Measurements from ENCODE around the gene OLFML2A.
"Not testable (repeated sequence)": the region's sequence is repeated elsewhere in the genome, so short reads cannot be mapped to it uniquely, and the experiment has no call there.

OLFML2A gene

GRCh38 chr9:124776954-124777648 is at the start of gene OLFML2A:
OLFML2A (plus strand) TSS chr9:124777133; CDS start chr9:124777271, 138 bp downstream.
- peak; percentile 11 for DNase-seq

DNA sequence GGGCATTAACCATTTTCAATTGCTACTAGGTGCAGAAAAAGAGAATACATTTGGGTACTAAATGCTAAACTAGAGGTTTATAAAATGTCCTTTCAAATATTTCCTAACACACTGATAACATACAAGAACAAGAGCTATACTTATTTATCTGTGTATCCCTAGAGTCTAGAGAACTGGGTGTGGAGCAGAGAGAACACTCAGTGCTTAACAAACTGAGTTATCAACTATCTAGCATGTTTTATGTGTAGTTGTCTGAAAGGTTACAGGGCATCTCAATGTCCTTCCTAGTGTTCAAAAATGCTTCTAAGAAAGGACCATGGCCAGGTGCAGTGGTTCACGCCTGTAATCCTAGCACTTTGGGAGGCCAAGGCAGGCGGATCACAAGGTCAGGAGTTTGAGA is 46.2 kb upstream of the OLFML2A start:
- DNase-seq = no peak

- no peak for DNase-seq
Observed at GRCh38 chr9:124733964-124734740, 42.8 kb upstream of the OLFML2A start.

DNA sequence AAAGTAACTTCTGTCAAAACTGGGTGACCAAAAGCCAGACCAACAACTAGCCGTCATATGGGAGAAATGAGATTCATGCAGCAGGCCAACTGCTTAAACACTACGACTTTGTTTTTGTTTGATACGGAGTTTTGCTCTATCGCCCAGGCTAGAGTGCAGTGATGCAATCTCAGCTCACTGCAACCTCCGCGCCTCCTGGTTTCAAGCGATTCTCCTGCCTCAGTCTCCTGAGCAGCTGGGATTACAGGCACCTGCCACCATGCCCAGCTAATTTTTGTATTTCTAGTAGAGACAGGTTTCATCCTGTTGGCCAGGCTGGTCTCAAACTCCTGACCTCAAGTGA is 42.2 kb upstream of the OLFML2A start:
- DNase-seq = not testable (repeated sequence)

- DNase-seq = no peak
Observed at GRCh38 chr9:124735121-124735520, 41.8 kb upstream of the OLFML2A start.

- DNase-seq = not testable (repeated sequence)
Observed at GRCh38 chr9:124738075-124738474, 38.9 kb upstream of the OLFML2A start.

DNA sequence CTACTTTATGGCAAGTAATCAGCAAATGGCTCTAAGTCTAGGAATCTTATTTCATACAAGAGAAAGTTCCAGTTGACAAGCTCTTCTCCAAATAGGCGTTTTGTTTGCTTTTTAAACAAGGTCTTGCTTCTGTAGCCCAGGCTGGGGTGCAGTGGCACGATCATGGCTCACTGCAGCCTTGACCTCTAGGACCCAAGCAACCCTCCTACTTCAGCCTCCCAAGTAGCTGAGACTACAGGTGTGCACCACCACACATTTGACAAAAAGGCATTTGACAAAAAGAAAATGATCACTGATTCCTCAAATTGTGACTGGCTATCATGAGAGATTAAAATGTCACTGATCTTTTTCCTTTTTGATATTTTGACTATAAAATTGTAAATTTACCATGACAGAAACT is 37.6 kb upstream of the OLFML2A start:
- DNase-seq = no peak

DNA sequence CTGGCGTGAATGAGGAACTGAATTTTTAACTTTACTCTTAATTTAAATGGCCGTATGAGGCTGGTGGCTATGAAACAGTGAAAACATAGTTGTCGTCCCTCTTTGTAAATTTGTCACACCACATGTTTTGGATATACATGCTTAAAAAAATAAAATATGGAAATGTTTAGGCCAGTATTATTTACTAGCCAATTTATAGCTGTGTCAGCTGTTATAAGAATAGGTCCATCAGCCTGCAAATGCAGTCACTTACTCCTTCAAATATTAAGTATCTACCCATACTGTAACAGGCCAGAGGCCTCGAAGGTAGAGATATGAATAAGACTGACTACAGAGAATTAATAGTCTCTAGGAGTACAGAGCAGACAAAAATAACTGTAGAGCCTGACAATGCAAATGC is 35.8 kb upstream of the OLFML2A start:
- no peak for DNase-seq

DNA sequence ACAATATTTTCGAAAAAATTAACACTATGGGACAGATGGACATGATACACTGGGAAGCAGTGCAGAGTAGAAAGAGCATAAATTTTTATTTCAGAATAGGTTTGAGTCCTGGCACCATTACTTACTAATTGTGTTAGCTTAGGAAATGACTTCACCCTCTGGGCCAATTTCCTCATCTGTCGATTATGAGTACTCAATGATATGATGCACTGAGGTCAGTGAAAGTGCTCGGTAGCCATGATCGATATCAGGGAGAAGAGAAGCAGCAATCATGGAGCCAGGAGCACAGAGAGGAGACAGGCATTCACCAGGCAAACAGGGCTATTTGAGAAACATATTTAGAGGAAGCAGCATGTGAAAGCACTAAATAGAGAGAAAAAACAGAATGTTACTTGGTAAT is 35.3 kb upstream of the OLFML2A start:
- no peak for DNase-seq

DNA sequence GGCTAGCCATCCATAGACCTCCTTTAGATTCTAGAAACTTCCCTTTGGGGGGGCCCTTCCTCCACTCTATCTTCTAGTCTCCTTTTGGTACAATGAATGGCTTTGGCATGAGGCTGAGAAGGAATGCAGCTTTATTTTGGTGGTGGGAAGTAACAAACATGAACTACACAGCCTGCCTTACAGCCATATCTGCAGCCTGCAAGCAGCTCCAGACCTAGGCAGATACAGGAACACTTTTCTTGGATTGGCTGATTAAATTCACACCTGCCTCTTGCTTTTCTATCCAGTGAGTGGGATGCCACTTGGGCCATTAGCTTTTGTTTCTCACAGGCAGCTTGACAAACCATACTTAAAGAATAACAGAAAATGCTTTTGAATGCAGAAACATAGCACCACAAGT is 34.0 kb upstream of the OLFML2A start:
- no peak for DNase-seq

DNA sequence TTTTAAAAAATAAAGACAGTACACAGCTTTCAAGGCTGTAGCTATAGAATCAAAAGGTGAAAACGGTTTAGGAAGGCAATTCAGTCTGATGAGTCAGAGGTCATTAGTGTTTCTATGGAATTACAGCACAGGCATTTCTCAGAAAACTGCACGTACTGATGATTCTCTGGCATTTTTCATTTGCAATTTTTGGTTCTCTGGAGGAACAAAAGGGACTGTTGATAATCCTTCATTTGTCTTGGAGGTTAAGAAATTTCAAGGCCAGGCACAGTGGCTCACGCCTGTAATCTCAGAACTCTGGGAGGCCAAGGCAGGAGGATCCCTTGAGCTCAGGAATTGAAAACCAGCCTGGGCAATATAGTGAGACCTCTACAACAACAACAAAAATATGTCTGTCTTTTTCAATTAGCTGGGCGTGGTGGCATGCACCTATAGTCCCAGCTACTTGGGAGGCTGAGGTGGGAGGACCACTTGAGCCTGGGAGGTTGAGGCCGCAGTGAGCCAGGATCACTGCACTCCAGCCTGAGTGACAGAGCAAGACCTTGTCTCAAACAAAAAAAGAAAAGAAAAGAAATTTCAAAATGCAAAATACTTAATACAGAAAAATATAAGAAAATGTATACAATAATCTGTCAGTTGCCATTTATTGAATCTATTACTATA is 33.1 kb upstream of the OLFML2A start:
- DNase-seq = no peak

DNA sequence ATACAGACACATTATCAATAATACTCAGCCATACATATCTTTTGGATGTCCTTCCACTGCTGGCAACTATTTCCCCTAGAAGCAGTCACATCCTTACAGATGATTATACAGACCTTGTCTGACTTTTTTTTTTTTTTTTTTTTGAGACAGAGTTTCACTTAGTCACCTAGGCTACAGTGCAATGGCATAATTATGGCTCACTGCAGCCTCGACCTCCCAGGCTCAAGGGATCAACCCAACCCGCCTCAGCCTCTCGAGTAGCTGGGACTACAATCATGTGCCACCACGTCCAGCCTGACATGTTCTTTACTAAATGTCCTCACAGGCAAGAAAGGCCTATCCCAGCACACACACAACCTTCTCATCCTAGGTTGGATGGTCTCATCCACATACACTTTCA is 29.9 kb upstream of the OLFML2A start:
- no peak for DNase-seq

DNA sequence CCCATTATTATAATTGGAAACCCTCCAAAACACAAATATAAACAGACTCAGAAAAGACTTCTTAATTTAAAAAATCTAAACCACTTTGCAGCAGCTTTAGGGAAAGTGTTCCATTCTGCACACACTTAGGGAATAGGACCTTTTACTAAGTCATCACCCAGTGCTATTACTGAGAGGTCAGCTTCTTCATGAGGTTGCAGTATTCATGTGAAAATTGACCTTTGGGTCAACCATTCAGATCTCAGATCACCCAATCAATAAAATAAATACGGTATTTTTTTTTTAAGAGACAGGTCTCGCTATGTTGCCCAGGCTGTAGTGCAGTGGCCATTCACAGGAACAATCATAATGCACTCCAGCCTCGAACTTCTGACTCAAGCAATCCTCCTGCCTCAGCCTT is 27.6 kb upstream of the OLFML2A start:
- DNase-seq = no peak

GRCh38 chr9:124749781-124750180 is 27.2 kb upstream of the OLFML2A start:
- no peak for DNase-seq

GRCh38 chr9:124752967-124753366 is 24.0 kb upstream of the OLFML2A start:
- DNase-seq = no peak

DNA sequence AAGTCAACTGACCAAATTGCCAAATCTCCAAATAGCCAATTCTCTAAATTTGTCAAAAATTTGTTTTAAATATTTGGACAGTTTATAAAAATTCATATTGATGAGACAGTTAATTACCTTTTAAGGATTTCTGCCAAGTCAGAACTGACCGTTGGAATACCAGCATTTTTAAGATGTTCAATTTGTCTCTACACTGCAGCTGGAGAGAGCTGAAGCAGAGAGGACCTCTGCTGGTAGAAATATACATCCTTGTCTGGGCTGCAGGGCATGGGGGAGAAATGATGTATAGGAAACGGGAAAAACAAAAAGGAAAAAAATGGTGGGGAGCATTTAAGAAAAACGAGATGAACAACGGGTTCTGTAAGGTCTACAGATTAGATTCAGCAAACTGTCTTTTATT is 22.6 kb upstream of the OLFML2A start:
- no peak for DNase-seq

DNA sequence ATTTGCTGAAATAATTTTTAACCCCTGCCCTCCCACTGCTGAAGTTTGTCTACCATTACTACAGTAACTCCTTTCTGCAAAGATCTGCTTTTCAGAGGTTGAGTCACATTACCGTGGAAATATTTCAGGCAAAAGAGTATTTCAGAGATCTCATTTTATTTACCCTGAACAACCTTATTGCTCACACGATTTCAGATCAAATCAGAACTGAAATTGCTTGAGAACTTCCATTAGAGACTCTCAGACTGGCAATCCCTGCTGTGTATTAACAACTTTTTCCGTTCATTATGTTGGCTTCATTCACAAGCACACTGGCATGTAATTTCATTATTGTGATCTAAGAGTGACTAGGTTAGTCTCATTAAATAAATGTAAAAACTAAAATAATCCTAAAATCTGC is 21.9 kb upstream of the OLFML2A start:
- DNase-seq = no peak

DNA sequence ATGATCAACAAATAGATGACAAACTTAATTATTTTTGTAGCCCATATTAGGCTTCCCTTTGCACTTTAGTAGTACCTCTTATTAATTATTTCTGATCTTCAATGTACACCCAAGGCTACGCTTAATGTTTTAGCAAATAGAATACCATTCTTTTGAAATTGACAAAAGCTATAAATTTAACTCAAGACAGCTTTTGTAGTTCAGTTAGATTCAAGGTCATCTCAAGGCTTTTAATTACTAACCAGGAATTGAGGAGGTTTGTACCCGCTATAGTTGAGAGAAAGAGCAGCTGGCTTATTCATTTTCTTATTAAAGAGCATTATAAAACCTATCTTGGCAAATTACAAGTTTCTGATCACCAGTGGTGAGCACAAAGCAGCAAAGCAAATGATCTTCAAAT is 20.9 kb upstream of the OLFML2A start:
- no peak for DNase-seq

GRCh38 chr9:124757616-124758015 is 19.3 kb upstream of the OLFML2A start:
- no peak for DNase-seq

GRCh38 chr9:124758061-124758460 is 18.9 kb upstream of the OLFML2A start:
- no peak for DNase-seq

DNA sequence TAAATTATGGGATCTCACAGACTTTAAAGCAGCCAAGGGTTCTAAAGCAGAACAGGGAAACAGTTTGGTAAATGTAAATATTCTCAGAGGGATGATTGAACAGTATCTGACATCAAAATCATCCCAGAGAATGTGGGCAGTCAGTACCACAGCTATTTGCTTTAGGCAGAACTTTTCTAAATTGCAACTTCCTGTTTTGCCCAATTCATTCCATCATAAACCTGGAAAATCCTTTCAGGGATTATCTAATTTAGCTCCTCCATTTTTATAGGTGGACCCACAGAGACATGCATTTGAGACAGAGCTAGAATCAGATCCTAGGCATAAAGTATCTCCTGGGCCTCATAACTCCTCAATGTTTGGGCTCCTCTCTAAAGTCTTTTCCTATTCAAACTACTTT is 18.2 kb upstream of the OLFML2A start:
- DNase-seq = no peak

- DNase-seq = no peak
Observed at GRCh38 chr9:124759327-124759726, 17.6 kb upstream of the OLFML2A start.

GRCh38 chr9:124760719-124761118 is 16.2 kb upstream of the OLFML2A start:
- DNase-seq = no peak

GRCh38 chr9:124761196-124761595 is 15.7 kb upstream of the OLFML2A start:
- no peak for DNase-seq
